ENCODE data around the gene CHIA. TPM values are rescaled to one million over a fixed set of nuclear protein-coding genes. Genes with fewer than 3 reads are reported as not detected.

Gene CHIA
- total RNA-seq, 1 experiment from 2014 or later = not detected

DNA sequence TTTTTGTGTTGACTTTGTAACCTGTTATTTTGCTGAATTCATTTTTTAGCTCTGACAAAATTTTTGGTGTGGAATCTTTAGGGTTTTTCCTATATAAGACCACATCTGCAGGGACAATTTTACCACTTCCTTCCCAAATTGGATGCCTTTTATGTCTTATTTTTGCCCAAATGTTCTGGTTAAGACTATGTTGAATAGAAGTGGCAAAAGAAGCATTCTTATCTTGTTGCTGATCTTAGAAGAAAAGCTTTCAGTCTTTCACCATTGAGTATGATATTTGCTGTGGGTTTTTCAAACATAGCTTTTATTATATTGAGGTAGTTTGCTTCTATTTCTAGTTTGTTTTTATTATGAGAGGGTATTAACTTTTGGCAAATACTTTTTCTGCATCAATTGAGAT is 3.7 kb downstream of the CHIA start:
- no peak overlapping the region for H3K27ac Mint-ChIP-seq
- H3K27me3 Mint-ChIP-seq (ENCODE audit: low read depth) = 0 out of 2 replicates have a peak, but pooled peaks cover 2% of the 10 kb centered on the region
- H3K4me1 Mint-ChIP-seq = no peaks in the 10 kb centered on the region

More for the DNA sequence above, 3.7 kb downstream of the CHIA start:
- no peak overlapping the region for H2BK5ac ChIP-seq (ENCODE audit: insufficient read length, low read length)
- no peaks in the 10 kb centered on the region for H3K27me3 ChIP-seq (ENCODE audit: insufficient read depth, low read length)
- no peak overlapping the region for H2BK120ac ChIP-seq (ENCODE audit: low read depth, low read length, poor library complexity, severe bottlenecking)
- H3K79me2 ChIP-seq (ENCODE audit: insufficient read depth, low read length) = no peaks in the 10 kb centered on the region
- H4K8ac ChIP-seq (replicated peaks; ENCODE audit: insufficient read length, low read depth, low read length) = no peak overlapping the region
- H3K4me2 ChIP-seq (ENCODE audit: insufficient read depth, insufficient read length, low read length) = no peak overlapping the region
- Mint-ChIP-seq H3K9me3 (peaks cover 14 to 24% of the 10 kb centered on the region in 2 experiments; a peak in 4 of 5 replicates), H3K36me3 (ENCODE audit: insufficient read depth in 1 of 3, low read depth in 3 of 3) (peaks cover 0 to 4% (median 0%) of the 10 kb centered on the region in 3 experiments; a peak in 1 of 7 replicates), H3K4me3 (no peak overlapping the region)
- no peaks in the 10 kb centered on the region for H3K23me2 ChIP-seq (ENCODE audit: insufficient read length, low read depth, low read length, poor library complexity, severe bottlenecking)
- H3K9me3 ChIP-seq (ENCODE audit: control insufficient read depth, low read depth, low read length) = no peaks in the 10 kb centered on the region
- no peak overlapping the region for H4K91ac ChIP-seq (ENCODE audit: insufficient read length, low read depth, low read length)
- H4K5ac ChIP-seq (ENCODE audit: insufficient read length, low read depth, low read length) = no peak overlapping the region
- H2BK12ac ChIP-seq (ENCODE audit: insufficient read length, low read depth, low read length) = no peak overlapping the region
- H3K27ac ChIP-seq (ENCODE audit: insufficient read length, low read depth, low read length) = no peak overlapping the region
- no peak overlapping the region for H3K9ac ChIP-seq (ENCODE audit: extremely low read depth, insufficient read length, low read length)
- DNase-seq = no peak
- H3K4ac ChIP-seq (ENCODE audit: low read depth, low read length) = no peak overlapping the region
- H2BK15ac ChIP-seq (ENCODE audit: low read depth, low read length) = no peak overlapping the region
- H2AFZ ChIP-seq (ENCODE audit: low read length) = no peak overlapping the region
- H3K14ac ChIP-seq (ENCODE audit: insufficient read depth, low read length) = no peak overlapping the region
- no peak overlapping the region for H3T11ph ChIP-seq (ENCODE audit: low read length)
- no peak overlapping the region for H3K56ac ChIP-seq (ENCODE audit: insufficient read length, low read depth, low read length)
- TF ChIP-seq, protein P1, sequence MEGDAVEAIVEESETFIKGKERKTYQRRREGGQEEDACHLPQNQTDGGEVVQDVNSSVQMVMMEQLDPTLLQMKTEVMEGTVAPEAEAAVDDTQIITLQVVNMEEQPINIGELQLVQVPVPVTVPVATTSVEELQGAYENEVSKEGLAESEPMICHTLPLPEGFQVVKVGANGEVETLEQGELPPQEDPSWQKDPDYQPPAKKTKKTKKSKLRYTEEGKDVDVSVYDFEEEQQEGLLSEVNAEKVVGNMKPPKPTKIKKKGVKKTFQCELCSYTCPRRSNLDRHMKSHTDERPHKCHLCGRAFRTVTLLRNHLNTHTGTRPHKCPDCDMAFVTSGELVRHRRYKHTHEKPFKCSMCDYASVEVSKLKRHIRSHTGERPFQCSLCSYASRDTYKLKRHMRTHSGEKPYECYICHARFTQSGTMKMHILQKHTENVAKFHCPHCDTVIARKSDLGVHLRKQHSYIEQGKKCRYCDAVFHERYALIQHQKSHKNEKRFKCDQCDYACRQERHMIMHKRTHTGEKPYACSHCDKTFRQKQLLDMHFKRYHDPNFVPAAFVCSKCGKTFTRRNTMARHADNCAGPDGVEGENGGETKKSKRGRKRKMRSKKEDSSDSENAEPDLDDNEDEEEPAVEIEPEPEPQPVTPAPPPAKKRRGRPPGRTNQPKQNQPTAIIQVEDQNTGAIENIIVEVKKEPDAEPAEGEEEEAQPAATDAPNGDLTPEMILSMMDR (conservative IDR thresholded peaks at IDR 0.05) = no peak
- H3K79me1 ChIP-seq (ENCODE audit: insufficient read depth, low read depth, low read length, poor library complexity, severe bottlenecking) = no peaks in the 10 kb centered on the region
- H3K18ac ChIP-seq (ENCODE audit: insufficient read length, low read depth, low read length) = no peak overlapping the region
- H2BK20ac ChIP-seq (ENCODE audit: low read depth, low read length, poor library complexity, severe bottlenecking) = no peak overlapping the region
- no peaks in the 10 kb centered on the region for H4K20me1 ChIP-seq (ENCODE audit: control insufficient read depth, insufficient read depth, insufficient read length)
- no peak overlapping the region for H3K23ac ChIP-seq (ENCODE audit: insufficient read length, low read depth, low read length)
- H3K4me1 ChIP-seq (ENCODE audit: insufficient read depth, low read length) = no peaks in the 10 kb centered on the region
- H2AK5ac ChIP-seq (ENCODE audit: insufficient read length, low read length) = no peak overlapping the region

Measured in H9 (cell line).